ENCODE measurements around the gene KRT16.

DNA sequence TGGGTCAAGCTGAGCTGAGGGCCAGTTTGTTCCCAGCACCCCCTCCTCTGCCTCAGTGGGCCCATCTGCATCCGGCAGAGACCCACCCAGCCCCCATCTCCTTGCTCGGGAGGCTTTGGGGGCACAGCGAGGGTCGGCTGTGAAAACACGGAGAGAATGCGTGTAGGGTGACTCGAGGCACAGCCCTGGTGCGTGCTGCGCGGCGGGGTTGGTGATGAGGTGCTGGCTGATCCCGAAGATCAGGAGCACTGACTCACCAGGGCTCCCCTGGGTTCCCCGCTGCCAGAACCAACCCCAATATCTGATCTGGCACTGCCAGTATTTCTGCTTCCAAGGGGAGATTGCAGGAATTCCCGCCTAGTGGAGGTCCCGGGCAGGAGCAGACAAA, 19.3 kb upstream of the KRT16 start:
- TF ChIP-seq, protein P1, sequence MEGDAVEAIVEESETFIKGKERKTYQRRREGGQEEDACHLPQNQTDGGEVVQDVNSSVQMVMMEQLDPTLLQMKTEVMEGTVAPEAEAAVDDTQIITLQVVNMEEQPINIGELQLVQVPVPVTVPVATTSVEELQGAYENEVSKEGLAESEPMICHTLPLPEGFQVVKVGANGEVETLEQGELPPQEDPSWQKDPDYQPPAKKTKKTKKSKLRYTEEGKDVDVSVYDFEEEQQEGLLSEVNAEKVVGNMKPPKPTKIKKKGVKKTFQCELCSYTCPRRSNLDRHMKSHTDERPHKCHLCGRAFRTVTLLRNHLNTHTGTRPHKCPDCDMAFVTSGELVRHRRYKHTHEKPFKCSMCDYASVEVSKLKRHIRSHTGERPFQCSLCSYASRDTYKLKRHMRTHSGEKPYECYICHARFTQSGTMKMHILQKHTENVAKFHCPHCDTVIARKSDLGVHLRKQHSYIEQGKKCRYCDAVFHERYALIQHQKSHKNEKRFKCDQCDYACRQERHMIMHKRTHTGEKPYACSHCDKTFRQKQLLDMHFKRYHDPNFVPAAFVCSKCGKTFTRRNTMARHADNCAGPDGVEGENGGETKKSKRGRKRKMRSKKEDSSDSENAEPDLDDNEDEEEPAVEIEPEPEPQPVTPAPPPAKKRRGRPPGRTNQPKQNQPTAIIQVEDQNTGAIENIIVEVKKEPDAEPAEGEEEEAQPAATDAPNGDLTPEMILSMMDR (IDR thresholded peaks at IDR 0.05), result no peak
- no peak for TF ChIP-seq EZH2 (IDR thresholded peaks at IDR 0.05)
